NCI-H128 (cell line): ENCODE data around the gene LPCAT4.

Experiments used
- DNase-seq: peaks from one replicate; lab custom pipeline; 2025; ENCODE audit not compliant: unreplicated experiment; lab: John Stamatoyannopoulos, UW

Gene LPCAT4

DNA sequence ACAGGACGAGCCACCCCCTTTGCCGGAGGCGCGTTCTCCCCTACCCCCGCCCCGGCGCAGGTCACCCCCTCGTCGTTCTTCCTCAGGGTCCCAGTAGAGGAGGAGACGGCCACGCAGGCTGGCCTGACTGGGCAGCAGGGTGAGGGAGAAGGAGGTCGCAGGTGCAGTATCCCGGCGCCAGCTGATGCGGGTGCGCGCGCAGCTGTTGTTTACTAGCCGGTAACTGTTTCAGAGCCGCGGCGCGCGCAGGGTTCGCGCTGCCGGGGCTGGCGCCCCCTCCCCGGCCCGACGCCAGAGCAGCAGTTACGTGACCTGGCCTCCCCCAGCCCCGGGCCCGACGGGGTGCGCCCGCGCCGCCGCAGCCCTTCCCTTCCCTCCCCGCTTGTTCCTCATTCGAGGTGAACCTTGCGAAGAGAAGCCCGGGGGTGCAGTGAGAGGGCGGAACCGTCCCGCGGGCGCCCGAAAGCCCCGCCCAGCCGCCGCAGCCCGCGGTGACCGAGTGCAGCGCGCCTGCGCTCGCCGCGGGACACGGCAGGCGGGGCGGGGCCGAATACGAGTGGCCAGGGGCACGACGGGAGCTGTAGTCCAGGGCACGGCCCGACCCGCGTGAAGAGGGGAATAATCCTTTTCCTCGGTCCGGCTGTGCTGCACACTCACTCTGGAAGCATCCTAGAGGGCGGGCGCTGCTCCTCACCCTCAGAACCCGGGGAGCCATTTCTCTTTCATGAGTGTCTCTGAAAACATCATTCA lies 29.3 kb downstream of the LPCAT4 start, which contains the start of gene SLC12A6:
SLC12A6 (minus strand) TSS at position 225 of the 750 bp plus-strand sequence. CDS start 1,101 bp downstream, outside the sequence.
- DNase-seq, result peak; percentile 63

DNA sequence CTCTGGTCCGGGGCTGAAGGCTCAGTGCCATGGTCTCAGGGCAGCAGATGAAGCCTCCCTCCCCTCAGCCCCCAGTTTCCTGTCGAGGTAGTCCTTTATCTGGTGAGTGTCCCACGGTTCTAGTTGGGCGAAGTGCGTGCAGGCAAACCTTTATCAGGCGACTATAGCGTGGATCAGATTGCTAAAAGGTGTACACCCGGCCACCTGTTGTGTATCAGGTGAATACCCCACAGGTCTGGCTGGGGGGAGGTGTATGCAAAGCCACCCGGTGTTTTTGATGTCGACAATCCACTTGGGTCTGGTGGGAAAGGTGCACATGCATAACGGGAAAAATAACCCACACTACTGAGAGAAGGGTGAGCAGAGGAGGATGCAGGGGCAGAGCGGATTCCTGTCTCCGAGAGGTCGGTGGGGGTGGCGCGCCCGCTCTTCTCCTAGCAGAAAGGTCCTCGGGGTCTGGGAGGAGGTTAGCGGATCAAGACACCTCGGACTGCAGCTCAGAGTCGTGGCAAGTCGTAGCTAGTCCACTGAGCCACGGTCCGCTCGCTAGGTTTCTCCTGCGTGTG lies 29.9 kb downstream of the LPCAT4 start:
- DNase-seq, result no peak

DNA sequence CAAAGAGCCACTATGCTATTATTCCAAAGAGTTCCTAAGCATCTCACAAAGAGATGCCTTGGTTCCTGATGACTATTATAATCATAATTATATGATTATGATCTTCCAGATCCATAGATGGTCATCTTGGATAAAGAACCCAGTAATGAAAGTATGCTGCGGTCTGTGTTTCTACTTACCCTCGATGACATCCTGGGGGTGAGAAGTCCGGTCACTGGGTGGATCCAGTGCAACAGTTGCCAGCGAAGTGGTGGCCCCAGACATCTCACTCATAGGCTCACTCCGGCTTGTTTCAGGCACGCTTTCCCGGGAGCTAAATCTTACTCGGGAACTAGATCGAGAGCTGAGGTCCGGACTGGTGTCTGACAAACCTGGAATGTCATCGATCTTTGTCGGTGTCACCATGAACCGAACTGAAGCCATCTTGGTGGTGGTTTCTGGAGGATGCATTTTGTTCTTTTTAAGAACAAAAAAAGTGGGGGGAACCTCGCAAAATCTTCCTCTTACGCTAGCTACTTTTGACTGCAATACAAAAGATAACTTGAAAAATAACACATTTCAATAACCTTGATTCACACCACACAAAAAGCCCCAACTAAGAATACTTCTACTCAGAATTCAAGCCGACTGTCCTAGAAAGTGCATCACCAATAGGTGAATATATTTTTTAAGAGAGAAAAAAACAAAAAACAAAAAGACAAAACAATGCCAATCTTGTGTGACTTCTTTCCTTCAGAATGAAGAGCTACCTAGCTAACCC lies 30.6 kb downstream of the LPCAT4 start:
- DNase-seq, result no peak

DNA sequence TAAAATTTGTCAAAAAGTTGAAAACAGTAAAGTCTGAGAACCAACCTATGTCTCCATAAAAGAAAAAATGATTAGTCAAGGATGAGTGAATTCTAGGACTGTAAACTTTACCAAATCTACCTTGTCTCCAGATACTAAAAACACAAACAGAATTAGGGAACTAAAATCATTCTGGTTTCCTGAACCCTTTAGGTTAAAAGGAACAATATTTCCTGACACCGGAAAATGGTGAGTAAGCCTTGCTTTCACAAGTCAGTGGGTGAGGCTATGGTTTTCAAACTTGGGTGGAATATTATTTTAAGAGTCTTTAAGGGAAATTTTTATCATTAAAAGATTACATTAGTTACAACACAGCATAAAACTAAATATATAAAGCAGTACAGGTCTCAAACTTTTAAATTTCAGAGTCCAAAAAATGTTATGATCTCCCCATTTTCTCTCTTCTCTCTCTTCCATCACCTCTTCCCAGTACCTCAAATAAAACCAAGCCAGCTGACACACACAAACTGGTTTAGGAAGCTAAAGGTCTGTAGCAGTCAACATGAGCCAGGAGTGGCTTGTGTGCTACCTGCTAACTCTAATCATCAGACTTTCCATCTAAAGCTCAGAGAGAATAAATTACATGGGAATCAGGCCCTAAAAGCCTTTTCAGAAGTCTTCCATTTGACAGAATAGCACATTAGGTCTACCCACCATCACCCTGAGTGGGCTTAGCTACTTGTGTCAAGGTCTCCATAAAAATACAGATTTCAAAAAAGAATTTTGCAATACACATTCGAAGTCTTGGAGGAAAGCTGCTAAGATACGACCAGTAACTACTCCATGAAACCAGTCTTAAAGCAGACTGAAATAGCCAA lies 31.6 kb downstream of the LPCAT4 start:
- DNase-seq, result no peak

DNA sequence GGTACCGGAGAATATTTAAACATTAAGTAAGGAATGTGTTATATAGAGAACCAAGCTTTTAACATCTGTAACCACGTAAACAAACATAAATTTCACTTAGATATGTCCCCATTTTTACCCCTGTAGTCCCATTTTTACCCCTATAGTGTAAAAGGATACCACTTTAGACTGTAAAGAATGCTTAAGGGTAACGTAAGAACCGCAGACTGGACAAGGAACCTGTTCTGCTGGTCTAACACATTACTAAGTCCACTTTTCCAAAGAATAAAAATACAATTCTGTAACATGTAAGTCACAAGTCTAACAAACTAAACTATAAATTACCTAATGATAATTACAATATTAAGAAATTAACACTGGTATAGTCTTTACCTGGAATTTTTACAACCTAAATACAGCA lies 32.3 kb downstream of the LPCAT4 start:
- DNase-seq, result no peak

DNA sequence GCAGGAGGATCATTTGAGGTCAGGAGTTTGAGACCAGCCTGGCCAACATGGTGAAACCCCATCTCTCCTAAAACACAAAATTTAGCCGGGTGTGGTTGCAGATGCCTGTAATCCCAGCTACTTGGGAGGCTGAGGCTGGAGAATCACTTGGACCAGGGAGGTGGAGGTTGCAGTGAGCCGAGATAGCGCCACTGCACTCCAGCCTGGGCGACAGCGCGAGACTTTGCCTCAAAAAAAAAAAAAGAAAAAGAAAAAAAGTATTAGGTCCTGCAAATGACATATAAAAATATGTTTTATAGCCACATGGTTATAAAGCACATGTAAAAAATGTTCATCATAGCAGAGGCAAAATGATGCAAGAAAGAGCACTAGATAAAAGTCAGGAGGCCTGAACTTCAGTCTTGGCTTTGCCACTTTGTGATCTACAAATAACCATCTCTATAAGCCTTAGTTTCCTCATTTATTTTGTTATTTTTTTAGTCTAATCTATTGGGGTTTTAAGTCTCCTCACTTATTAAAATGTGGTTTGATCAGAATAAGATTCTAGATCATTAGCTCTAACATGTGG lies 34.4 kb downstream of the LPCAT4 start:
- no peak for DNase-seq

DNA sequence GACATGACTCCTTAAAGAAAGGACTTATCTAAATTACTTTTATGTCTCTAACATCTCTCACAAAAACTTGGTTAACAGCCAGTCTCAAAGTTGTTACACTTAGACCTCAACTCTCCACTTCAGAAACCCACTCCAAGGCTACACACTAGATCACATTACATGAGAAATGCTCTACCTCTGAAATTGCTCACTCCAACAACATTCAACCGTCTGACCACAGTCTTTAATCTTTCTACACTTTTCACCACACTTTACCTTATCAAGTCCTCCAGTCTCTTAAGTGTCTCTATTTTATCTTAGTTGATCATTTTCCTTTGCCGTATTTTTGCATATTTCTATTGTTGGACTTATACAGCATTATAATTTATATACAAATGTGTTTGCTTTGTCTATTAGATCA lies 35.2 kb downstream of the LPCAT4 start:
- DNase-seq, result no peak

DNA sequence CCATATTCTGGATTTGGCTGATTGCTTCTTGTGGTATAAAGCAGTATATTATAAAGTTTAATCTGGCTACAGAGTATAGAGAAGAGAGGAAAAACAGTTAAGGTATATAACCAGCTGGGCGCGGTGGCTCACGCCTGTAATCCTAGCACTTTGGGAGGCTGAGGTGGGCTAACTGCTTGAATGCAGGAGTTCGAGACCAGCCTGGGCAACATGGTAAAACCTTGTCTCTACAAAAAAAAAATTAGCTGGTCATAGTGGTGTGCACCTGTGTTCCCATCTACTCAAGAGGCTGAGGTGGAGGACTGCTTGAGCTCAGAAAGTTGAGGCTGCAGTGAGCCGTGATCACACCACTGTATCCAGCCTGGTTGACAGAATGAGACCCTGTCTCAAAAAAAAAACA lies 36.7 kb downstream of the LPCAT4 start:
- DNase-seq, result no peak

DNA sequence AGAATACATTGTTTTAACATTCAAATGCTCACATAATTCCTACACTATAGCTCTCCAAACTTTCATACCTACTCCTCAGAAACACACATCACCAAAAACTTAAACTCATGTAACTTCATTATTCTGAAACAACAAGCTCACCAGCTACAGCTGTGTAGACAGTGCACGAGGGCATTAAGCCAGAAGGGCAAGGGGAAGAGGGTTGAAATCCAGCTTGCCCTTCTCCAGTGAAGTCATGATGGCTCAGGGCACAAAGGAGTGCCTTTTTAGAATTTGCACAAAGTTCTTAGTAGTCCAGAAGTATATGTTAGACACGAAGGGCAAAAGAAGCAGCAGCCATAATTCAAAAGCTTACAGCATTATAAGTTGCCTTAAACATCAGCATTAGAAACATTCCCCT lies 38.0 kb downstream of the LPCAT4 start:
- no peak for DNase-seq

DNA sequence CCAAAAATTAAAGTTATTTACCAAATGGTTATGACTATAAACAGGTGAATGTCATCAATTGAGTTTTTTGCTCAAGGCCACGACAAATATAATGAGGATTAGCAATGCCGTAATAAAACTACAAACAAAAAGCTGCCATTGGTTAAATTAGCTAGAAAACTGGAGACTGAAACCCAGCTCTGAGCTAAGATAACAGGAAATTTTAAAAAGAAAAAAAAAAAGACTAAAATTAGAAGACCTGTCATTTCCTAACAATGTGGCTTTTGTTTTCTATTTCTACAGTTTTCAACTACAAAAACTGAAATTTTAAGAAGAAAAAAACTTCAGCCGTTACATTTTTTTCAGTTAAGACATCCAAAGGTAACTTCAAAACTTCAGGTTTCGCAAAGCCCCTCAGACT lies 39.1 kb downstream of the LPCAT4 start:
- no peak for DNase-seq

DNA sequence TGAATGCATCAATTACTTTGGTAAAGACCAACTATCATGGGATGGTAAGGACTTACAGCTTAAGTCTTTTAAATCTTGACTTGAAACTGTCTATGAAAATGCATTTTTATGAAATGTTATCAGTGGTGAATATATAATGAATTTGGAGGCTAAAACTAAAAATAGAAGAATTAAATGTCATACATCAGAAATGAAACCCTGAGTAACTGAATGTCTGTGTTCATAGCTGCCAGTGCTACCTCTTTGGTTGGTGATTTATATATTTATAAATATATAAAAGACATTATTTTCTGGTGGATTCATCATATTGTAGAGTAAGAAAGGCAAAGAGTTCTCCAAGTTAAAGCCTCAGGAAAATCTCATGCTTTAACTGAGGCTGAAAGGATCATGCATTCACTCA lies 41.6 kb downstream of the LPCAT4 start:
- no peak for DNase-seq

DNA sequence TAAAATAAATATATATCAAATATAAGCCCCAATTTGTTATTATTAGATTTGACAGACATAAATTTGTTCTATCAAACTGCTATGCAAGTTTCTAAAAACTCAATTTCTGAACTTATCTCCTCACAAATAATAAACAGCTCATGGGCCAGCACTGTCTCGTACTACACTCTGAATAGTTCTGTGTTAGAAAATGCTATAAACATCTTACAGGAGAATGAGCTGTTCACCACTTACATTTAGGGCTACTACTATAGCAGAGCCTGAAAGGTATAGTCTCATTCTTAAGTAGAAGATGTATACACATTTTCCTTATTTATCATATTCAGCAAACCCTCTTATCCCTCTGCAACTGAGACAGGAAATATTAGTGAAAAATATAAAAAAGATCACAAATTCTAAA lies 42.1 kb downstream of the LPCAT4 start:
- no peak for DNase-seq

DNA sequence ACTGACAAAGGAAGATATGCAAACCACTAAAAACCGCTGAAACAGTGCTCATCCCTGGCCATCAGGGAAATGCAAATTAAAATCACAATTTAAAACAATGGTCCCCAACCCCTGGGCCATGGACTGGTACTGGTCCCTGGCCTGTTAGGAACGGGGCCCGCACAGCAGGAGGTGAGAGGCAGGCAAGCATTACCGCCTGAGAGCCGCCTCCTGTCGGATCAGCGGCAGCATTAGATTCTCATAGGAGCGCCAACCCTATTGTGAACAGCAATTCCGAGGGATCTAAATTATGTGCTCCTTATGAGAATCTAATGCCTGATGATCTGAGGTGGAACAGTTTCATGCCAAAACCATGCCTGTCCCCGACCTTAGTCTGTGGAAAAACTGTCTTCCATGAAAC lies 43.8 kb downstream of the LPCAT4 start:
- DNase-seq, result no peak

DNA sequence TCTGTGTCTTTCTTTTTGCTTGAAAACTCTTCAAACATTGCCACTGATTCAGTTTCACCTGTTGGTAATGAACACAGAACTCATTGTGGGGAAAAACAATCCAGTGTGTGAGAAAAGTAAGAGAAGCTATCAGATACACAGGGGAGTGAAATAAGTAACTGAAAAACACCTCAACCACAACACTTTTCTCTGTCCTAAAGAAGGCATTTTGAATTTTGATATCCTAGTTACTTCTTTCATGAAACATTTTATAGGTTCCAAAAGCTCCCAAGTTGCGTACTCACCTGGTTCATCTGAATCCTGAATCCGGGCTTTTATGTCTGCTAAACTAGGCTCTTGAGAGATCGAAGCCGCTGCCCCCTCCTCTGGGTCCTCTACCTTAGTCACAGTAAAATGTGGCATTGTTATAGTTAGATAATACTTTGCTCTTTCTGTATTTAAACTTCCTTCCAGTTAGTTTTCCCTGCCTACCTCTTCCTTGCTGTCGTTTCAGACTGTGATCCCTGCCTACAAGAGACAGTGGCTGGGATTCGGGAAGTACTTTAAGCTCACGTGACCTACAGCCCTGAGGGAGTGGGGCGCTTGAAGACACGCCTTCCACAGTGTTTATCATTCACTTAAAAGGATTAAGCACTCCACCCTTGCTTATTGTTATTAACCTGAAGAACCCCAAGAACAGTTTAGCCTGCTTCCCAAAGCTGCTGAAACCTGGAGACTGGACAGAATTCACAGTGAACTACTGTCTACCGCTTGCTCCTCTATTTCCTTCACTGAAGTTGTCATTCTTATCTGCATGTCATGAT lies 48.5 kb downstream of the LPCAT4 start:
- DNase-seq, result no peak

DNA sequence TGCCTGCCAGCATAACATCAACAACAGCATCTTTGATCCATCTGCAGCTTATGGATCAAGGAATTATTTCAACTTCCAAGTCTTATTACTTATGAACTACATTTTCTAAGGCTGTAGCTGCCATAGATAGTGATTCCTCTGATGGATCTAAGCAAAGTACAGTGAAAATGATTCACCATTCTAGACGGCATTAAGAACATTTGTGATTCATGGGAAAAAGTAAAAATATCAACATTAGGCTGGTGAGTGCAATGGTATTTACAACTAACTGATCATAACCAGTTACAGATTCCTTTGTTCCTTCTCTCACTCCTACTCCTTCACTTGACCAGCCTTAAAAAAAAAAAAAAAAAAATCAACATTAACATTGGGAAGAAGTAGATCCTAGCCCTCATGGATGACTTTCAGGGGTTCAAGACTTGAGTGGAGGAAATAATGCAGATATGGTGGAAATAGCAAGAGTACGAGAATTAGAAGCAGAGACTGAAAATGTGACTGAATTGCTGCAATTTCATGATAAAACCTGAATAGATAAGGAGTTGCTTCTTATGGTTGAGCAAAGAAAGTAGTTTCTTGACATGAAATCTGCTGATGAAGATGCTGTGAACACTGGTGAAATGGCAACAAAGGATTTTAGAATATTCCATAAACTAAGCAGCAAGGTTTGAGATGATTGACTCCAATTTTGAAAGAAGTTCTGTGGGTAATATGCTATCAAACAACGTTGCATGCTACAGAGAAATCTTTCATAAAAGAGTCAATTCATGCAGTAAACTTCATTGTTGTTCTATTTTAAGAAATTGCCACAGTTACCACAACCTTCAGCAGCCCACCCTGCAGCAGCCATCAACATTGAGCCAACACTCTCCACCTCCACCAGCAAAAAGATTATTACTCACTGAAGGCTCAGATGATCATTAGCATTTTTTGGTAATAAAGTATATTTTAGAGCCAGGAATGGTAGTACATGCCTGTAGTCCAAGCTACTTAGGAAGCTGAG lies 52.2 kb downstream of the LPCAT4 start:
- DNase-seq, result no peak

DNA sequence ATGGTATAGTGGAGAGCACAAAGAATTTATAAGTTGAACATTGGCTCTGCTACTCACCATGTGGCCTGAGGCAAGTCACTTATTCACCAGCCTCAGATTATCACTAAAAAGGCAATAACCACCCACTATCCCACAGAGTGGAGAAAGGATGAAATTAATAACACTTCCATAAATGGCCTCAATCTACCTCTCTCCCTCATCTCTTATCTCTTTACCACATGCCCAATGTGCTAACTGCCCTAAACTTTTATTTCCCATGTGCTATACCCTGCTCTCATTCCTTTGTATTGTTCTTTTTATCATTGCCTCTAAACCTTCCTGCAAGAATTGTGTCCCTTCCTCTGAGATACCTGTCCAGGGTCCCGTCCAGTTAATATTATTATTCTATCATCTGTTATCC lies 55.4 kb downstream of the LPCAT4 start:
- no peak for DNase-seq
